HFF-Myc (cell line): ENCODE measurements around the gene MYO15A.
A peak's percentile ranks its signal among the peaks of the same experiment; 100 is the strongest.

ENCODE experiments used
- DNase-seq: peaks from one replicate; pipeline ENCODE4 v3.0.0-alpha.2; 2011; ENCODE audit warnings: low read depth; ENCODE audit errors: extremely low read depth
- H3K4me3 ChIP-seq: replicated peaks from 2 replicates; pipeline ENCODE4 v1.5.1; 2011; ENCODE audit warnings: low read depth, mild to moderate bottlenecking, control low read depth, low read length
- CTCF ChIP-seq: IDR thresholded peaks from 2 replicates; pipeline ENCODE4 v1.5.1; 2012; ENCODE audit warnings: mild to moderate bottlenecking, low read depth, low read length, control low read depth; ENCODE audit errors: missing control alignments

MYO15A gene

GRCh38 chr17:18176176-18176575, 67.6 kb downstream of the MYO15A start:
- no peak overlapping the region for H3K4me3 ChIP-seq
- no peak for TF ChIP-seq CTCF
- no peak for DNase-seq

- no peak for TF ChIP-seq CTCF
- H3K4me3 ChIP-seq: no peak overlapping the region
- no peak for DNase-seq
Observed at GRCh38 chr17:18177133-18177532, 68.6 kb downstream of the MYO15A start.

GRCh38 chr17:18177722-18178121, 69.2 kb downstream of the MYO15A start:
- DNase-seq: no peak
- H3K4me3 ChIP-seq: no peak overlapping the region
- no peak for TF ChIP-seq CTCF

GRCh38 chr17:18179196-18179595, 70.6 kb downstream of the MYO15A start:
- no peak overlapping the region for H3K4me3 ChIP-seq
- no peak for DNase-seq
- no peak for TF ChIP-seq CTCF

- no peak for TF ChIP-seq CTCF
- no peak overlapping the region for H3K4me3 ChIP-seq
- DNase-seq: no peak
Observed at GRCh38 chr17:18179804-18180203, 71.2 kb downstream of the MYO15A start.

GRCh38 chr17:18181358-18181757, 72.8 kb downstream of the MYO15A start:
- H3K4me3 ChIP-seq: no peak overlapping the region
- no peak for DNase-seq
- no peak for TF ChIP-seq CTCF

- DNase-seq: no peak
- H3K4me3 ChIP-seq: peak overlapping the region; percentile 94
- TF ChIP-seq CTCF: no peak
Observed at GRCh38 chr17:18182110-18182977, 73.8 kb downstream of the MYO15A start.
